Neuronal stem cell (in vitro differentiated cells): ENCODE results near the gene ATF6B.
A peak's percentile ranks its signal among the peaks of the same experiment; 100 is the strongest.

Experiments
- DNase-seq: peaks from one replicate; pipeline ENCODE4 v3.0.0-alpha.2; 2013; ENCODE audit warnings: low spot score
- H2AFZ ChIP-seq: one replicate; pipeline ENCODE4 v1.6.1; 2013; ENCODE audit warnings: mild to moderate bottlenecking, low read length, inconsistent platforms
- H2AK5ac ChIP-seq: 2 replicates; pipeline ENCODE4 v1.6.1; 2013; ENCODE audit warnings: low read depth, mild to moderate bottlenecking, inconsistent platforms, low read length, moderate library complexity, mixed read lengths
- H2BK120ac ChIP-seq: 2 replicates; pipeline ENCODE4 v1.6.1; 2013; ENCODE audit warnings: low read depth, mild to moderate bottlenecking, inconsistent platforms, low read length, moderate library complexity, mixed read lengths
- H2BK12ac ChIP-seq: one replicate; pipeline ENCODE4 v1.6.1; 2013; ENCODE audit warnings: low read length, inconsistent platforms
- H2BK15ac ChIP-seq: 2 replicates; pipeline ENCODE4 v1.6.1; 2013; ENCODE audit warnings: mild to moderate bottlenecking, low read length, inconsistent platforms, mixed read lengths
- H2BK5ac ChIP-seq: one replicate; pipeline ENCODE4 v1.6.1; 2013; ENCODE audit warnings: inconsistent platforms, mild to moderate bottlenecking, low read length, moderate library complexity
- H3K14ac ChIP-seq: one replicate; pipeline ENCODE4 v1.6.1; 2013; ENCODE audit warnings: low read length, inconsistent platforms
- H3K18ac ChIP-seq: 2 replicates; pipeline ENCODE4 v1.6.1; 2013; ENCODE audit warnings: low read length, inconsistent platforms
- H3K23ac ChIP-seq: 2 replicates; pipeline ENCODE4 v1.6.1; 2013; ENCODE audit warnings: low read depth, mild to moderate bottlenecking, mixed read lengths, low read length, inconsistent platforms; ENCODE audit not compliant: poor library complexity
- H3K27ac ChIP-seq: replicated peaks from 3 replicates; pipeline ENCODE4 v1.5.1; 2013; ENCODE audit warnings: low read length, inconsistent platforms
- H3K27me3 ChIP-seq, 3 experiments: 2 replicates each; pipeline ENCODE4 v1.6.1; 2013; ENCODE audit warnings: low read length in 3 of 3, mild to moderate bottlenecking in 2 of 3, inconsistent platforms in 1 of 3, low read depth in 1 of 3, mixed read lengths in 1 of 3, moderate library complexity in 1 of 3; ENCODE audit not compliant: control insufficient read depth in 3 of 3, insufficient read depth in 3 of 3
- H3K36me3 ChIP-seq, 2 donors: replicated peaks in 1 of 2; 2 replicates each; pipeline ENCODE4 v1.6.1; 2013; ENCODE audit warnings: low read length in 2 of 2; ENCODE audit not compliant: control insufficient read depth in 2 of 2, insufficient read depth in 2 of 2
- H3K4ac ChIP-seq: 2 replicates; pipeline ENCODE4 v1.6.1; 2013; ENCODE audit warnings: inconsistent platforms, mild to moderate bottlenecking, low read length, moderate library complexity
- H3K4me1 ChIP-seq, 2 donors: 1 replicate in 1 of 2; 2 replicates in 1 of 2; pipeline ENCODE4 v1.6.1; 2013; ENCODE audit warnings: low read length in 2 of 2, low read depth in 1 of 2; ENCODE audit not compliant: control insufficient read depth in 2 of 2, insufficient read depth in 1 of 2
- H3K4me2 ChIP-seq: one replicate; pipeline ENCODE4 v1.6.1; 2013; ENCODE audit warnings: mild to moderate bottlenecking, low read length, inconsistent platforms; ENCODE audit not compliant: insufficient read depth, poor library complexity, severe bottlenecking
- H3K4me3 ChIP-seq, 2 donors: 2 replicates each; pipeline ENCODE4 v1.5.1; 2013; ENCODE audit warnings: low read length in 2 of 2, mild to moderate bottlenecking in 2 of 2, inconsistent platforms in 1 of 2, moderate library complexity in 1 of 2
- H3K79me1 ChIP-seq: one replicate; pipeline ENCODE4 v1.6.1; 2013; ENCODE audit warnings: low read depth, mild to moderate bottlenecking, inconsistent platforms, low read length, moderate library complexity
- H3K9ac ChIP-seq: one replicate; pipeline ENCODE4 v1.6.1; 2013; ENCODE audit warnings: mild to moderate bottlenecking, low read depth, low read length, inconsistent platforms; ENCODE audit not compliant: poor library complexity
- H3K9me3 ChIP-seq, 2 donors: replicated peaks in 1 of 2; 2 replicates each; pipeline versions ENCODE3 to v1.6.1; 2013; ENCODE audit warnings: low read length in 2 of 2, mild to moderate bottlenecking in 2 of 2, inconsistent platforms in 1 of 2, low read depth in 1 of 2, mixed read lengths in 1 of 2, moderate library complexity in 1 of 2; ENCODE audit not compliant: control insufficient read depth in 2 of 2, insufficient read depth in 1 of 2
- H4K8ac ChIP-seq: one replicate; pipeline ENCODE4 v1.6.1; 2013; ENCODE audit warnings: low read depth, mild to moderate bottlenecking, inconsistent platforms, low read length, moderate library complexity
- H4K91ac ChIP-seq: one replicate; pipeline ENCODE4 v1.6.1; 2013; ENCODE audit warnings: low read length, low read depth, mild to moderate bottlenecking, inconsistent platforms; ENCODE audit not compliant: poor library complexity
- WGBS, 2 donors: extraction: QIAGEN DNeasy Blood & Tissue Kit; methylation state at CpG; one replicate each; pipeline ENCODE4 v1.1.7; 2013; ENCODE audit warnings: missing lambda C conversion rate in 2 of 2, mixed read lengths in 1 of 2; ENCODE audit not compliant: insufficient read length in 2 of 2, insufficient replicate concordance in 1 of 2; ENCODE audit errors: extremely low coverage in 2 of 2; 5-methylcytosine and 5-hydroxymethylcytosine counted together

Gene ATF6B

DNA sequence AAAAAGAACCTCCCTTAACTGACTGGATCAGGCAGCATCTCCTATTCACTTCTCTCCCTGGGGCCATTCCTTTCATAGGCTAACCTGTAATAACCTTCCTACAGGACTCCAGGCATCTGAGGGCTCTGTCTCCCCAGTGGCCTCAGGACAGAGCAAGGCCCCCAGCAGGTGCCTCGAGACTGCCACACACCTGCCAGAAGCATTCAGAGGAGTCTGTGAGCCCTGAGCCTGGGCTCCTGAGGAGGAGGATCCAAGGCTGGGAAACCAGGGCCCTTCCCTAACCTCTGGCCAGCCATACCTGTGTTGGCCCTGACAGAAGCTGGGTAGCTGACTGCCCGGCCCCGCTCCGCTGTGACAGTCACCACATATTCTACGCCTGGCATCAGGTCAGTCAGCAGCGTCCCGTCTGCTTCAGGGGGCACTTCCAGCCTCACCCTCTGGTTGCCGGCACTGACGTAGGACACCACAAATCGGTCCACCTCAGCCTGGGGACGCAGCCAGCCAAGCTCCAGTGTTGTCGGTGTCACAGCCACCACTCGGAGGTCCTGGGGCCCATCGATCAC lies 39.5 kb downstream of the ATF6B start:
- H3K9ac ChIP-seq = peak overlapping the region; percentile 78
- no peak for DNase-seq
- no peak overlapping the region for H3K14ac ChIP-seq
- H3K36me3 ChIP-seq = no peaks in the 10 kb centered on the region
- H3K4me3 ChIP-seq = no peak overlapping the region
- H3K27me3 ChIP-seq = peaks cover 0 to 52% (median 8%) of the 10 kb centered on the region in 3 experiments
- H2AFZ ChIP-seq = no peak overlapping the region
- H2BK5ac ChIP-seq = no peak overlapping the region
- WGBS, 2 donors = no CpG with 5 or more reads among the region's 14 CpGs
- no peak overlapping the region for H2BK12ac ChIP-seq
- H3K4me1 ChIP-seq = no peaks in the 10 kb centered on the region
- H4K8ac ChIP-seq = no peak overlapping the region
- H3K4me2 ChIP-seq = no peak overlapping the region
- H3K27ac ChIP-seq = no peak overlapping the region
- H2AK5ac ChIP-seq = peak overlapping the region; percentile 79
- peak overlapping the region; percentile 52 for H2BK15ac ChIP-seq
- H3K79me1 ChIP-seq = no peaks in the 10 kb centered on the region
- peak overlapping the region; percentile 98 for H3K23ac ChIP-seq
- no peak overlapping the region for H3K4ac ChIP-seq
- H4K91ac ChIP-seq = no peak overlapping the region
- H3K9me3 ChIP-seq = no peaks in the 10 kb centered on the region
- H2BK120ac ChIP-seq = no peak overlapping the region
- peak overlapping the region; percentile 44 for H3K18ac ChIP-seq

DNA sequence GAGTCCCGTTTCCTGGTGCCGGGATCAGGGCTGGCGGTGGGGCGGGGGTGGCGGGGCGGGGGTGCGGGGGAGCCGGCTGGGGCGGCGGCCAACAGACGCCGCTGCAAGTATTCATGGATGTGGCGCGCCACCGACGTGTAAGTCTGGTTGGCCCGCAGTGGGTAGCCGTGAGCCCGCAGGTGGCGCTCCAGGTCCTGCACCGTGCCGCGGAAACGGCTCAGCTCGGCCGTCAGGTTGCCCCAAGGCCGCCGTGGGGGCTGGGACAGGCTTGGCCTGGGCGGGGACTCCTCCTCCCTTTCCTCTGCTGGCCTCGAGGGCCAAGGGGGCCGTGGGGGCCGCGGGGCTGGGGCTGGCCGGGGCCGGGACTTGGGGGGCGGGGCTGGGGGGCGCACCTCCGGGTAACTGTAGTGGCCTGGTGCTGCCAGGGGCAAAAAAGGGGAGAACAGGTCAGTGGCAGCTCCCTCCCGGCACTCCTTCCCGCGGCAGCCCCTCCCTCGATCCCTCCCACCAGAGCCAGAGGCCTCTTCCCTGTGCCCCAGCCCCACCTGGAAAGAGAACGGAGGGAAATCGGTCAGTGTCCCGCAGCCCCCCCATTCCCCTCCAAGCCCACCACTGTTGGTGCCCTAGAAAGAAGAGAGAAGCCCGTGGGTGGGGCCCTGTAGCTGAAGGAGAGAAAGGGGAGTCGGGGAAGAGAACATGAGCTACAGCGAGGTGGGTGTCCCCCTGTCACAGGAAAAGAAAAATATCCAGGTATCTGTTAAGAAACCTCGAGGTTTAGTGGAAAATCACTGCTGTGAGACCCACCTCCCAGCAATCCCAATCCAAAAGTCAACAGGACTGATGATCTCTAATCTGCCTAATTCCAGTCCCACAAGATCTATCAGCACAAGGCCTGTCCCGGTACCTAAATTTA lies 40.2 kb downstream of the ATF6B start:
- Histone ChIP-seq H2AFZ (peak overlapping the region; percentile 72), H3K18ac (peak overlapping the region; percentile 94), H2BK15ac (peak overlapping the region; percentile 49), H3K79me1 (no peaks in the 10 kb centered on the region), H3K27ac (no peak overlapping the region), H4K8ac (no peak overlapping the region), H3K27me3 (peaks cover 0 to 57% (median 8%) of the 10 kb centered on the region in 3 experiments), H2BK5ac (peak overlapping the region; percentile 56), H3K14ac (no peak overlapping the region), H3K4me3 (no peak overlapping the region), H2BK120ac (no peak overlapping the region), H3K4ac (no peak overlapping the region), H3K9me3 (no peaks in the 10 kb centered on the region), H3K4me1 (no peaks in the 10 kb centered on the region), H2AK5ac (peak overlapping the region; percentile 91), H3K4me2 (peak overlapping the region; percentile 55), H4K91ac (no peak overlapping the region), H3K23ac (peak overlapping the region; percentile 87), H2BK12ac (no peak overlapping the region), H3K36me3 (no peaks in the 10 kb centered on the region), H3K9ac (no peak overlapping the region)
- WGBS, 2 donors = no CpG with 5 or more reads among the region's 50 CpGs
- peak; percentile 56 for DNase-seq

- Histone ChIP-seq H3K27me3 (peaks cover 0 to 63% (median 8%) of the 10 kb centered on the region in 3 experiments), H2BK15ac (peak overlapping the region; percentile 49)
These were observed 41.1 kb downstream of the ATF6B start for GRCh38 chr6:32086661-32087573.

More at GRCh38 chr6:32086661-32087573, 41.1 kb downstream of the ATF6B start:
- no peak overlapping the region for H2AFZ ChIP-seq
- no peak overlapping the region for H4K91ac ChIP-seq
- H3K4me3 ChIP-seq = peak overlapping the region in 1 of 2 donors; percentile 46
- no peaks in the 10 kb centered on the region for H3K79me1 ChIP-seq
- no peak overlapping the region for H3K23ac ChIP-seq
- peak overlapping the region; percentile 22 for H2BK12ac ChIP-seq
- no peaks in the 10 kb centered on the region for H3K9me3 ChIP-seq
- no peak overlapping the region for H3K9ac ChIP-seq
- H3K18ac ChIP-seq = peak overlapping the region; percentile 94
- no peak overlapping the region for H4K8ac ChIP-seq
- no peaks in the 10 kb centered on the region for H3K4me1 ChIP-seq
- no peak for DNase-seq
- peak overlapping the region; percentile 56 for H2BK5ac ChIP-seq
- WGBS, 2 donors = no CpG with 5 or more reads among the region's 45 CpGs
- peak overlapping the region; percentile 55 for H3K4me2 ChIP-seq
- H3K14ac ChIP-seq = no peak overlapping the region
- H3K36me3 ChIP-seq = no peaks in the 10 kb centered on the region
- no peak overlapping the region for H3K4ac ChIP-seq
- no peak overlapping the region for H2BK120ac ChIP-seq
- H2AK5ac ChIP-seq = peak overlapping the region; percentile 91
- H3K27ac ChIP-seq = no peak overlapping the region
